RKO (cell line): ENCODE data around the gene SMARCC1.

Experiments
- DNase-seq: peaks from one replicate; pipeline ENCODE4 v3.0.0-alpha.2; 2016; ENCODE audit warnings: low spot score

SMARCC1 gene

DNA sequence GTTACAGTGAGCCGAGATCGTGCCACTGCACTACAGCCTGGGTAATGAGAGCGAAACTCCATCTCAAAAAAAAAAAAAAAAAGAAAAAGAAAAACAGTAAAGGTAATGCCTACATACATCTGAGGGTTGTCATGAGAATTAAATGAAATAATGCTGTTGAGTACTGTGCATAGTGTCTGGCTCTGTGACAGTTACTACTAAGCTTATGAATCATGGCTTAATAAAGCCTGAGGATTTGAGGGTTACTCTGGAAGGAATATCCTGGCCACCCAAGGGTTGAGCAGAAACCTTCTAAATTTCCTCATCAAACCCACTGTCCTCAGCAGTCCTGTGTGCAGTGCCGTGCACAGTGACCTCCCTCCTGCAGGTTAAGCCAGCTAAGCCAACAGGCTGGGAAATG, 241.4 kb downstream of the SMARCC1 start:
- no peak for DNase-seq

- no peak for DNase-seq
Observed at GRCh38 chr3:47536967-47537366, 244.7 kb downstream of the SMARCC1 start.

- no peak for DNase-seq
Observed at GRCh38 chr3:47536221-47536891, 245.3 kb downstream of the SMARCC1 start.
